ENCODE results near the gene CCS. TPM values are rescaled to one million over a fixed set of nuclear protein-coding genes. Genes with fewer than 3 reads are reported as not detected.

CCS gene
- total RNA-seq, 1 experiment from 2014 or later, result 24.6 TPM

DNA sequence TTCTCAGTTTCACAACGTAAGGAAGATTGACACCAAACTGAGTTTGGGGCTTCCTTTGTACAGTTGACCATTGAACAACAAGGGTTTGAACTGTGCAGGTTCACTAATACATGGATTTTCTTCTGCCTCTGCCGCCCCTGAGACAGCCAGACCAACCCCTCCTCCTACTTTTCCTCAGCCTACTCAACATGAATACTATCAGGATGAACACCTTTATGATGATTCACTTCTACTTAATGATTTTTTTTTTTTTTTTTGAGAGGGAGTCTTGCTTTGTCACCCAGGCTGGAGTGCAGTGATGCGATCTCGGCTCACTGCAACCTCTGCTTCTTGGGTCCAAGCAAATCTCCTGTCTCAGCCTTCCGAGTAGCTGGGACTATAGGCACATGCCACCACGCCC lies 60.1 kb downstream of the CCS start:
- Histone ChIP-seq H4K20me1 (ENCODE audit: insufficient read depth, low read depth, low read length) (0 out of 2 replicates have a peak, but pooled peaks cover 7% of the 10 kb centered on the region), H3K27ac (ENCODE audit: low read length) (no peak overlapping the region), H3K4me2 (ENCODE audit: low read depth, low read length, poor library complexity, severe bottlenecking) (no peak overlapping the region), H3K9me2 (replicated peaks; ENCODE audit: insufficient read depth, low read length) (no peaks in the 10 kb centered on the region), H3K27me3 (ENCODE audit: low read length) (no peaks in the 10 kb centered on the region), H3K9me3 (ENCODE audit: low read length) (no peaks in the 10 kb centered on the region), H3K4me3 (ENCODE audit: low read length) (no peak overlapping the region), H3K36me3 (ENCODE audit: insufficient read depth, low read length) (peaks cover 33% of the 10 kb centered on the region; the same call in 1 of the 2 replicates), H3K9ac (ENCODE audit: low read length) (no peak overlapping the region), H3K4me1 (ENCODE audit: low read length) (peaks cover 6% of the 10 kb centered on the region), H3K79me2 (ENCODE audit: low read length) (peaks cover 51% of the 10 kb centered on the region), H2AFZ (ENCODE audit: low read length) (no peak overlapping the region)
- no peak for DNase-seq

Small RNAs within 50 kb of the gene (small RNA-seq; reads per million reads assigned to genes)
- gene RNU4-39P, result not detected

Other genes with a start within 250 kb of the CCS start
- 32.0 and 57.1 TPM in 2 replicates for gene BRMS1, start 248.1 kb upstream of the CCS start, total RNA-seq (2014; rRNA removed; shearing (Covaris generic); ENCODE audit: low replicate concordance)
- gene B4GAT1, start 245.6 kb upstream of the CCS start, total RNA-seq (2014; rRNA removed; shearing (Covaris generic); ENCODE audit: low replicate concordance), result 10.6 and 11.9 TPM in 2 replicates
- 0.15 and 0.90 TPM in 2 replicates for gene SLC29A2, start 221.4 kb upstream of the CCS start, total RNA-seq (2014; rRNA removed; shearing (Covaris generic); ENCODE audit: low replicate concordance)
- not detected in 2 replicates for gene NPAS4, start 172.2 kb upstream of the CCS start, total RNA-seq (2014; rRNA removed; shearing (Covaris generic); ENCODE audit: low replicate concordance)
- 69.6 and 80.4 TPM in 2 replicates for gene MRPL11, start 154.3 kb upstream of the CCS start, total RNA-seq (2014; rRNA removed; shearing (Covaris generic); ENCODE audit: low replicate concordance)
- gene PELI3, start 126.3 kb upstream of the CCS start, total RNA-seq (2014; rRNA removed; shearing (Covaris generic); ENCODE audit: low replicate concordance), result 5.6 and 6.7 TPM in 2 replicates
- 77.9 and 91.5 TPM in 2 replicates for gene DPP3, start 112.8 kb upstream of the CCS start, total RNA-seq (2014; rRNA removed; shearing (Covaris generic); ENCODE audit: low replicate concordance)
- gene BBS1, start 82.5 kb upstream of the CCS start, total RNA-seq (2014; rRNA removed; shearing (Covaris generic); ENCODE audit: low replicate concordance), result 9.1 and 37.3 TPM in 2 replicates
- gene ZDHHC24, start 47.1 kb upstream of the CCS start, total RNA-seq (2014; rRNA removed; shearing (Covaris generic); ENCODE audit: low replicate concordance), result 22.2 and 35.0 TPM in 2 replicates
- not detected in 2 replicates for gene ACTN3, start 46.3 kb upstream of the CCS start, total RNA-seq (2014; rRNA removed; shearing (Covaris generic); ENCODE audit: low replicate concordance)
- not detected in 2 replicates for gene CTSF, start 24.6 kb upstream of the CCS start, total RNA-seq (2014; rRNA removed; shearing (Covaris generic); ENCODE audit: low replicate concordance)
- gene CCDC87, start 122 bp upstream of the CCS start, total RNA-seq (2014; rRNA removed; shearing (Covaris generic); ENCODE audit: low replicate concordance), result 0.22 and 0.75 TPM in 2 replicates
- gene RBM14, start 23.4 kb downstream of the CCS start, total RNA-seq (2014; rRNA removed; shearing (Covaris generic); ENCODE audit: low replicate concordance), result 47.9 and 51.3 TPM in 2 replicates
- gene RBM4, start 45.5 kb downstream of the CCS start, total RNA-seq (2014; rRNA removed; shearing (Covaris generic); ENCODE audit: low replicate concordance), result 103 and 141 TPM in 2 replicates
- gene RBM4B, start 84.7 kb downstream of the CCS start, total RNA-seq (2014; rRNA removed; shearing (Covaris generic); ENCODE audit: low replicate concordance), result 39.5 and 43.2 TPM in 2 replicates
- gene SPTBN2, start 136.0 kb downstream of the CCS start, total RNA-seq (2014; rRNA removed; shearing (Covaris generic); ENCODE audit: low replicate concordance), result 18.9 and 72.0 TPM in 2 replicates

Measured in Karpas-422 (cell line).